Nucleus accumbens (tissue), 56 donors: ENCODE measurements around the gene CREB3L1.
A peak's percentile ranks its signal among the peaks of the same experiment; 100 is the strongest.

ENCODE experiments used
- DNase-seq, 56 donors: peaks; one replicate each; lab custom pipeline; 2025; lab: John Stamatoyannopoulos, UW

Gene CREB3L1

GRCh38 chr11:46337626-46338345 is 60.3 kb downstream of the CREB3L1 start:
- DNase-seq = no peak

- DNase-seq = no peak
Observed at GRCh38 chr11:46338636-46338987, 61.1 kb downstream of the CREB3L1 start.

- DNase-seq = peak in 13 of 56 donors; percentile 14 to 56 (median 34)
Observed at GRCh38 chr11:46338988-46339666, 61.7 kb downstream of the CREB3L1 start.

- no peak for DNase-seq
Observed at GRCh38 chr11:46339816-46340215, 62.4 kb downstream of the CREB3L1 start.

- no peak for DNase-seq
Observed at GRCh38 chr11:46341454-46341853, 64.0 kb downstream of the CREB3L1 start.

GRCh38 chr11:46342239-46342638 is 64.8 kb downstream of the CREB3L1 start:
- DNase-seq = peak in 3 of 56 donors; percentile 17 to 29 (median 23)

GRCh38 chr11:46343520-46343919 is 66.1 kb downstream of the CREB3L1 start:
- no peak for DNase-seq

GRCh38 chr11:46345131-46345597 is 67.7 kb downstream of the CREB3L1 start:
- peak in 7 of 56 donors; percentile 15 to 44 (median 32) for DNase-seq

GRCh38 chr11:46345881-46346484 is 68.5 kb downstream of the CREB3L1 start:
- no peak for DNase-seq

GRCh38 chr11:46346886-46347636 is 69.6 kb downstream of the CREB3L1 start, which contains the start of gene DGKZ:
DGKZ (plus strand) TSS chr11:46347463; CDS start chr11:46347660, 197 bp downstream.
- DNase-seq = peak in 55 of 56 donors; percentile 34 to 93 (median 77)

GRCh38 chr11:46347637-46348311 is 70.3 kb downstream of the CREB3L1 start:
- DNase-seq = peak in 2 of 56 donors; percentile 26 to 29

GRCh38 chr11:46348566-46349401 is 71.3 kb downstream of the CREB3L1 start:
- peak in 17 of 56 donors; percentile 22 to 67 (median 42) for DNase-seq

GRCh38 chr11:46350695-46351094 is 73.2 kb downstream of the CREB3L1 start:
- peak in 6 of 56 donors; percentile 21 to 48 (median 35) for DNase-seq

- no peak for DNase-seq
Observed at GRCh38 chr11:46351148-46351547, 73.7 kb downstream of the CREB3L1 start.

- DNase-seq = no peak
Observed at GRCh38 chr11:46351606-46352005, 74.1 kb downstream of the CREB3L1 start.

- peak in 19 of 56 donors; percentile 19 to 59 (median 31) for DNase-seq
Observed at GRCh38 chr11:46352063-46352841, 74.8 kb downstream of the CREB3L1 start.

- peak in 19 of 56 donors; percentile 17 to 72 (median 37) for DNase-seq
Observed at GRCh38 chr11:46353698-46354097, 76.2 kb downstream of the CREB3L1 start.

- DNase-seq = no peak
Observed at GRCh38 chr11:46356924-46357482, 79.5 kb downstream of the CREB3L1 start.
